GM23338 (cell line): ENCODE measurements around the gene SERPINI2. TPM values are rescaled to one million over a fixed set of nuclear protein-coding genes. Genes with fewer than 3 reads are reported as not detected.

ENCODE experiments used
- ATAC-seq: fragments of 200-7000 bp; cut with Tn5 transposase; 3 replicates; pipeline ENCODE4 v1.9.1; 2020
- DNase-seq: peaks from one replicate; pipeline ENCODE4 v3.0.0-alpha.2; 2015; ENCODE audit warnings: low spot score
- H2AFZ ChIP-seq: fragments of 200-600 bp; sonication (generic); 2 replicates; pipeline ENCODE4 v1.8.0; 2016; ENCODE audit warnings: antibody characterized with exemption, mild to moderate bottlenecking, moderate library complexity
- H3F3A ChIP-seq: fragments of 200-600 bp; sonication (generic); replicated peaks from 2 replicates; pipeline ENCODE4 v1.8.0; 2017; ENCODE audit warnings: antibody characterized with exemption, mixed run types, low read depth
- H3K27ac ChIP-seq: fragments of 200-600 bp; sonication (generic); 2 replicates; pipeline ENCODE4 v1.6.1; 2016; ENCODE audit warnings: low read depth
- H3K27me3 ChIP-seq: fragments of 200-600 bp; sonication (generic); 2 replicates; pipeline ENCODE4 v1.8.0; 2016; ENCODE audit warnings: mild to moderate bottlenecking, mixed run types, moderate library complexity; ENCODE audit not compliant: insufficient read depth
- H3K36me3 ChIP-seq: fragments of 200-600 bp; sonication (generic); 2 replicates; pipeline ENCODE4 v1.8.0; 2016; ENCODE audit warnings: mild to moderate bottlenecking; ENCODE audit not compliant: insufficient read depth
- H3K4me1 ChIP-seq: fragments of 200-600 bp; sonication (generic); 2 replicates; pipeline ENCODE4 v1.8.0; 2016; ENCODE audit warnings: mild to moderate bottlenecking, moderate library complexity; ENCODE audit not compliant: insufficient read depth
- H3K4me2 ChIP-seq: fragments of 200-600 bp; sonication (generic); 2 replicates; pipeline ENCODE4 v1.7.1; 2017; ENCODE audit warnings: mixed run types
- H3K4me3 ChIP-seq: fragments of 200-600 bp; sonication (generic); 2 replicates; pipeline ENCODE4 v1.6.1; 2016; ENCODE audit warnings: mixed run types
- H3K79me2 ChIP-seq: fragments of 200-600 bp; sonication (generic); replicated peaks from 2 replicates; pipeline ENCODE4 v1.8.0; 2017; ENCODE audit warnings: mild to moderate bottlenecking; ENCODE audit not compliant: insufficient read depth
- H3K9me2 ChIP-seq: fragments of 200-600 bp; sonication (generic); 2 replicates; pipeline ENCODE4 v1.8.0; 2017; ENCODE audit not compliant: insufficient read depth
- H4K20me1 ChIP-seq: fragments of 200-600 bp; sonication (generic); replicated peaks from 2 replicates; pipeline ENCODE4 v1.8.0; 2017; ENCODE audit warnings: mild to moderate bottlenecking; ENCODE audit not compliant: insufficient read depth
- H3K27ac Mint-ChIP-seq: 2 replicates; pipeline ENCODE4 v1.8.0; 2020; ENCODE audit warnings: inconsistent platforms, mild to moderate bottlenecking, moderate library complexity, mixed read lengths
- H3K27me3 Mint-ChIP-seq: 3 replicates; pipeline ENCODE4 v1.8.0; 2022; ENCODE audit warnings: low read depth, mild to moderate bottlenecking, moderate library complexity, mixed read lengths, inconsistent platforms; ENCODE audit not compliant: insufficient read depth, poor library complexity
- H3K36me3 Mint-ChIP-seq: 3 replicates; pipeline ENCODE4 v1.8.0; 2021; ENCODE audit warnings: low read depth, mild to moderate bottlenecking, inconsistent platforms, moderate library complexity, mixed read lengths
- H3K4me1 Mint-ChIP-seq: 3 replicates; pipeline ENCODE4 v1.8.0; 2020; ENCODE audit warnings: mild to moderate bottlenecking, inconsistent platforms, mixed read lengths
- H3K4me3 Mint-ChIP-seq: 3 replicates; pipeline ENCODE4 v1.8.0; 2021; ENCODE audit warnings: moderate library complexity, mild to moderate bottlenecking, inconsistent platforms, mixed read lengths
- H3K9me3 Mint-ChIP-seq: 3 replicates; pipeline ENCODE4 v1.8.0; 2020; ENCODE audit warnings: moderate library complexity, mild to moderate bottlenecking, inconsistent platforms, mixed read lengths
- CREB1 ChIP-seq: fragments of 250-450 bp; sonication (Bioruptor Pico); IDR thresholded peaks from 2 replicates; pipeline ENCODE4 v1.5.0; 2020; ENCODE audit warnings: low read depth, mild to moderate bottlenecking, moderate library complexity
- ETS1 ChIP-seq: IDR thresholded peaks from 2 replicates; pipeline ENCODE4 v1.6.1; 2016; ENCODE audit warnings: antibody characterized with exemption
- EZH2 ChIP-seq: fragments of 200-600 bp; sonication (generic); IDR thresholded peaks from one replicate; pipeline ENCODE4 v1.8.0; 2017; ENCODE audit warnings: antibody characterized with exemption, mild to moderate bottlenecking, low read depth; ENCODE audit not compliant: unreplicated experiment
- EZH2phosphoT487 ChIP-seq: fragments of 200-600 bp; sonication (generic); IDR thresholded peaks from one replicate; pipeline ENCODE4 v1.8.1; 2018; ENCODE audit warnings: antibody characterized with exemption; ENCODE audit not compliant: unreplicated experiment
- JUNB ChIP-seq: IDR thresholded peaks from one replicate; pipeline ENCODE4 v1.6.1; 2016; ENCODE audit warnings: antibody characterized with exemption; ENCODE audit not compliant: unreplicated experiment
- NANOG ChIP-seq: IDR thresholded peaks from 2 replicates; pipeline ENCODE4 v1.6.1; 2016; ENCODE audit warnings: antibody characterized with exemption, borderline replicate concordance
- POLR2AphosphoS5 ChIP-seq: IDR thresholded peaks from 2 replicates; pipeline ENCODE4 v1.6.1; 2016; ENCODE audit warnings: antibody characterized with exemption, low read depth
- STAT1 ChIP-seq: IDR thresholded peaks from one replicate; pipeline ENCODE4 v1.6.1; 2016; ENCODE audit warnings: antibody characterized with exemption; ENCODE audit not compliant: unreplicated experiment
- ZNF114 ChIP-seq: fragments of 250-450 bp; sonication (Bioruptor Pico); IDR thresholded peaks from 2 replicates; pipeline ENCODE4 v1.5.0; 2020; ENCODE audit warnings: mild to moderate bottlenecking, moderate library complexity
- ZNF331 ChIP-seq: fragments of 250-450 bp; sonication (Bioruptor Pico); IDR thresholded peaks from 2 replicates; pipeline ENCODE4 v1.5.0; 2020; ENCODE audit warnings: low read depth, mild to moderate bottlenecking, moderate library complexity
- ZNF462 ChIP-seq: fragments of 250-450 bp; sonication (Bioruptor Pico); IDR thresholded peaks from 2 replicates; pipeline ENCODE4 v1.5.0; 2020; ENCODE audit warnings: mild to moderate bottlenecking, moderate library complexity
- polyA plus RNA-seq: library from polyadenylated mRNA; unstranded; fragments of >200 nt; fragmentation: Nextera tagmentation; extraction: Ambion mirVana; gene quantifications from 2 replicates; pipeline ENCODE4 v1.2.1, GENCODE V29; 2016
- total RNA-seq: library from RNA; depleted of rRNA; stranded (reverse); fragments of >200 nt; shearing (Covaris generic); gene quantifications from 2 replicates; pipeline ENCODE4 v1.2.3, GENCODE V29; 2014
- TF ChIP-seq, protein P1 (sequence below), 2 experiments: fragments of 200-600 bp in 1 of 2; sonication (generic) in 1 of 2; conservative IDR thresholded peaks; 2 replicates each; pipeline versions ENCODE4 v1.5.1 to v1.6.1; 2016 to 2017; ENCODE audit warnings: antibody characterized with exemption in 2 of 2, low read depth in 2 of 2, mild to moderate bottlenecking in 2 of 2, moderate library complexity in 1 of 2
- TF ChIP-seq, protein P2 (sequence below): IDR thresholded peaks from one replicate; pipeline ENCODE4 v1.6.1; 2018; ENCODE audit warnings: antibody characterized with exemption; ENCODE audit not compliant: unreplicated experiment

The SERPINI2 gene
- total and polyA plus RNA-seq, 2 experiments from 2014 or later, result 0.68 to 2.5 TPM

- Histone ChIP-seq H3K27ac (no peak overlapping the region), H3K27me3 (no peaks in the 10 kb centered on the region), H2AFZ (no peak overlapping the region), H3K4me2 (no peak overlapping the region), H3K36me3 (no peaks in the 10 kb centered on the region), H3K4me1 (no peaks in the 10 kb centered on the region), H3K79me2 (no peaks in the 10 kb centered on the region), H3F3A (no peaks in the 10 kb centered on the region), H3K4me3 (no peak overlapping the region), H3K9me2 (0 out of 2 replicates have a peak, but pooled peaks cover 4% of the 10 kb centered on the region), H4K20me1 (no peaks in the 10 kb centered on the region)
- ATAC-seq (no peak), DNase-seq (no peak)
- TF ChIP-seq ZNF331 (CRISPR knock-in tag), result no peak
- TF ChIP-seq, protein P1, sequence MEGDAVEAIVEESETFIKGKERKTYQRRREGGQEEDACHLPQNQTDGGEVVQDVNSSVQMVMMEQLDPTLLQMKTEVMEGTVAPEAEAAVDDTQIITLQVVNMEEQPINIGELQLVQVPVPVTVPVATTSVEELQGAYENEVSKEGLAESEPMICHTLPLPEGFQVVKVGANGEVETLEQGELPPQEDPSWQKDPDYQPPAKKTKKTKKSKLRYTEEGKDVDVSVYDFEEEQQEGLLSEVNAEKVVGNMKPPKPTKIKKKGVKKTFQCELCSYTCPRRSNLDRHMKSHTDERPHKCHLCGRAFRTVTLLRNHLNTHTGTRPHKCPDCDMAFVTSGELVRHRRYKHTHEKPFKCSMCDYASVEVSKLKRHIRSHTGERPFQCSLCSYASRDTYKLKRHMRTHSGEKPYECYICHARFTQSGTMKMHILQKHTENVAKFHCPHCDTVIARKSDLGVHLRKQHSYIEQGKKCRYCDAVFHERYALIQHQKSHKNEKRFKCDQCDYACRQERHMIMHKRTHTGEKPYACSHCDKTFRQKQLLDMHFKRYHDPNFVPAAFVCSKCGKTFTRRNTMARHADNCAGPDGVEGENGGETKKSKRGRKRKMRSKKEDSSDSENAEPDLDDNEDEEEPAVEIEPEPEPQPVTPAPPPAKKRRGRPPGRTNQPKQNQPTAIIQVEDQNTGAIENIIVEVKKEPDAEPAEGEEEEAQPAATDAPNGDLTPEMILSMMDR (conservative IDR thresholded peaks at IDR 0.05; ENCODE audit: low read depth in 2 of 2), result no peak
- no peak for TF ChIP-seq JUNB
- TF ChIP-seq POLR2AphosphoS5, result no peak
- TF ChIP-seq CREB1, result no peak
- TF ChIP-seq NANOG, result no peak
- TF ChIP-seq ZNF462 (CRISPR knock-in tag), result no peak
- TF ChIP-seq ETS1, result no peak
- TF ChIP-seq EZH2, result no peak
- no peak for TF ChIP-seq EZH2phosphoT487
- TF ChIP-seq STAT1, result no peak
- TF ChIP-seq, protein P2, sequence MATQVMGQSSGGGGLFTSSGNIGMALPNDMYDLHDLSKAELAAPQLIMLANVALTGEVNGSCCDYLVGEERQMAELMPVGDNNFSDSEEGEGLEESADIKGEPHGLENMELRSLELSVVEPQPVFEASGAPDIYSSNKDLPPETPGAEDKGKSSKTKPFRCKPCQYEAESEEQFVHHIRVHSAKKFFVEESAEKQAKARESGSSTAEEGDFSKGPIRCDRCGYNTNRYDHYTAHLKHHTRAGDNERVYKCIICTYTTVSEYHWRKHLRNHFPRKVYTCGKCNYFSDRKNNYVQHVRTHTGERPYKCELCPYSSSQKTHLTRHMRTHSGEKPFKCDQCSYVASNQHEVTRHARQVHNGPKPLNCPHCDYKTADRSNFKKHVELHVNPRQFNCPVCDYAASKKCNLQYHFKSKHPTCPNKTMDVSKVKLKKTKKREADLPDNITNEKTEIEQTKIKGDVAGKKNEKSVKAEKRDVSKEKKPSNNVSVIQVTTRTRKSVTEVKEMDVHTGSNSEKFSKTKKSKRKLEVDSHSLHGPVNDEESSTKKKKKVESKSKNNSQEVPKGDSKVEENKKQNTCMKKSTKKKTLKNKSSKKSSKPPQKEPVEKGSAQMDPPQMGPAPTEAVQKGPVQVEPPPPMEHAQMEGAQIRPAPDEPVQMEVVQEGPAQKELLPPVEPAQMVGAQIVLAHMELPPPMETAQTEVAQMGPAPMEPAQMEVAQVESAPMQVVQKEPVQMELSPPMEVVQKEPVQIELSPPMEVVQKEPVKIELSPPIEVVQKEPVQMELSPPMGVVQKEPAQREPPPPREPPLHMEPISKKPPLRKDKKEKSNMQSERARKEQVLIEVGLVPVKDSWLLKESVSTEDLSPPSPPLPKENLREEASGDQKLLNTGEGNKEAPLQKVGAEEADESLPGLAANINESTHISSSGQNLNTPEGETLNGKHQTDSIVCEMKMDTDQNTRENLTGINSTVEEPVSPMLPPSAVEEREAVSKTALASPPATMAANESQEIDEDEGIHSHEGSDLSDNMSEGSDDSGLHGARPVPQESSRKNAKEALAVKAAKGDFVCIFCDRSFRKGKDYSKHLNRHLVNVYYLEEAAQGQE, result no peak
- TF ChIP-seq ZNF114 (CRISPR knock-in tag), result no peak
- no peaks in the 10 kb centered on the region for H3K36me3 Mint-ChIP-seq
- H3K4me3 Mint-ChIP-seq, result no peak overlapping the region
- peaks cover 3% of the 10 kb centered on the region; the same call in 1 of the 3 replicates for H3K9me3 Mint-ChIP-seq
- no peaks in the 10 kb centered on the region for H3K27me3 Mint-ChIP-seq
- peaks cover 6% of the 10 kb centered on the region; the same call in 2 of the 3 replicates for H3K4me1 Mint-ChIP-seq
- H3K27ac Mint-ChIP-seq, result no peak overlapping the region
Observed at GRCh38 chr3:167501941-167502340, 28.1 kb upstream of the SERPINI2 start.
